ENCODE data around the gene NOL9.

GRCh38 chr1:6474815-6475282, 79.5 kb downstream of the NOL9 start:
- TF ChIP-seq CTCF (IDR thresholded peaks at IDR 0.05; ENCODE audit: low read depth, low read length) (no peak), EZH2phosphoT487 (IDR thresholded peaks at IDR 0.05; ENCODE audit: low read depth) (no peak)
